Activated CD4-positive, alpha-beta T cell treated with anti-CD3 and anti-CD28 coated beads, Interleukin-2, amount 50 U/mL, for 4 hours (primary cell): ENCODE results near the gene TRIML1.

Experiments used
- DNase-seq, 2 experiments: peaks; one replicate each; pipeline ENCODE4 v3.0.0-alpha.2; 2020

Gene TRIML1

GRCh38 chr4:188139141-188139540, at the start of gene TRIML1:
Gene TRIML1, plus strand, starts transcription at chr4:188139441. Its CDS starts 118 bp downstream, at chr4:188139559.
- DNase-seq: no peak

GRCh38 chr4:188092824-188093223, 46.4 kb upstream of the TRIML1 start:
- no peak for DNase-seq

- DNase-seq: no peak
These were observed 32.8 kb upstream of the TRIML1 start for GRCh38 chr4:188106454-188106853.

DNA sequence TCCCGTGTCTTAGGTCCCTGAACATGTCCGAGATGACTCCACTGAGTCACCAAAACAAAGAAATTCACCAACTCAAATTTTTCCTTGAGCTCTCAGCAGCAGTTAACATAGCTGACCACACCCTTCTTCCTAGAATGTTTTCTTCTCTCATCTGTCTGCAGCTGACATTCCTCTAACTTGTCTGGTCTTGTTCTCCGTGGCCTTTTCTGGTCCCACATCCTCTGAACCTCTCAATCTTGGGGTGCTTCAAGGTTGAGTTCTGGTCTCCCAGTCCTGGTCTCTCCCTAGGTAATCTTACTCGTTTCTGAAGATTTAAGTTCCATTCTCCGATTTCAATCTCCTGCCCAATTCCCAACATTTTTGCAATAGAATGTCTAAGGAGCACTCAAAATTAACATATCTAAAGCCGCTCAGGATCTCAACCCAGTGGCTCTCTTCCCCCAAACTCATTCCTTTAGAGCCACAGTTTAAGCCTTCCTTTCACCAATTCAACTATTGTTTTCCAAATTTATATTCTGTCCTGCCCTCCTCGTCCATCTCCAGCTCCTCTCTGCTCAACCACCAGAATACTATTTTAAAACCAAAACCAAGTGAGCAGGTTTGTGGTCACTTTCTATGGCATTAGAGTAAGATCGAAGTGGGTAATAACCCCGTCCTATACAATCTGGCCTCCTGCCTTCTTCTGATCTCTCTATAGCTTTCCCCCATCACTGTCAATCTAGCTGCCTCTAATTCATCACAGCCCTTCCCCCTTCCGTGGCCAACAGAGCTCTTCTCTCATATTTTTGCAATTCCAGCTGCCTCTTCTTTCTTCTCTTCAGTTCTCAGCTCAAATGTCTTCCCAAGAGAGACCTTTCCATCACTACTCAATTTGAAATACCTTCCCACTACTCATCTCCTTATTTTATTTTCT, 31.1 kb upstream of the TRIML1 start:
- DNase-seq: no peak

DNA sequence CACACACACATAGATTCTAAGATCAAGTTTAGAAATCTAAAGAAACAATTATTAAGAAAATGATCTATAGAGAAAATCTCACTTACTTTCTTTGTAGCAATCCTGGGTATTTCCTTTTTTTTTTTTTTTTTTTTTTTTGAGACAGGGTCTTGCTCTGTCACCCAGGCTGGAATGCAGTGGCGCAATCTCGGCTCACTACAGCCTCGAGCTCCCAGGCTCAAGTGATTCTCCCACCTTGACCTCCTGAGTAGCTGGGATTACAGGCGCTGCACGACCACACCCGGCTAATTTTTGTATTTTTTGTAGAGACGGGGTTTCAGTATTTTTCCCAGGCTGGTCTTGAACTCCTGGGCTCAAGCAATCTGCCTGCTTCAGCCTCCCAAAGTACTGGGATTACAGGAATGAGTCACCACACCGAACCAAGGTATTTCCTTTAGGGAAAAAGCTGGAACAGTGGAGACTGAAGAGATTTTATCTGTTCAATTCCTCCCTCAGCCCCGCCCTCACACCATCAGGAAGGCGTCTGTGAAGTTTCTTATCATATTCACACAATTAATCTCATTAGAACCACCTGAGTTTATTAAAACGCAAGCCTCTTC, 30.0 kb upstream of the TRIML1 start, which contains the start of gene TRIML2:
Gene TRIML2, minus strand, starts transcription at position 447 of the 599 bp plus-strand sequence. CDS start 4,235 bp downstream, outside the sequence.
- DNase-seq: no peak

GRCh38 chr4:188110036-188110435, 29.2 kb upstream of the TRIML1 start:
- no peak for DNase-seq

DNA sequence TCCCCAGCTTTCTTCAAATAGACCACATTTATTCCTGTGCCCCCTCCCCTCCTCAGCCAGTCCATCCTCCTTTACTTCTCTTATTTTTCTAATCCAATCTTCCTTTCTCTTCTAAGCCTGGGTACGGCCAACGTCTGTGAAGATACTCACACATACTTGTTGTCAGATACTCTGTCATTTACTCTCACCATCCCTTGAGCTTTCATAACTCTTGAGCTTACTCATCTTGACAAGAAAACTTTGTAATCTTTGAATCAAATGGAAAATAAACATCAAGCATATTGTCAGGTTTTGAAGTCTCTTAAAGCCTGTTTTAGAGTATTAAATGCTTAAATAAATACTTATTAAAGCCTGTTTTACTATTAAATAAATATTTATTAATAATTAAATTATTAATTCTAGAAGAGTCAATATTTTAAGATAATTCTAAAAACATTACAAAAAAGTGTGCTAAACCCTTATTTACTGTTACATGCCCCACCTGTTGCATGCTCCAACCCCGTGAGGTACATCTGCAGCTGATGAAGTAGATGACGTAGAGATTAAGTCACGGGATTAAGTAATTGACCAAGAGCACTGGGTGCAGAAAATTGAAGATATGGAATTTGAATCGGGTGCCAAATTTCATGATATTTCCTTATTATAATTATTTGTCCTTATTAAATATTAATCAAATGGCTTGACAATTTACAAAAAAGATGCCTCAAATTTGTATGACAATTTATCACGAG, 28.3 kb upstream of the TRIML1 start:
- DNase-seq: no peak

- DNase-seq: no peak
These were observed 27.3 kb upstream of the TRIML1 start for GRCh38 chr4:188111955-188112354.

- no peak for DNase-seq
These were observed 26.1 kb upstream of the TRIML1 start for GRCh38 chr4:188113156-188113555.

DNA sequence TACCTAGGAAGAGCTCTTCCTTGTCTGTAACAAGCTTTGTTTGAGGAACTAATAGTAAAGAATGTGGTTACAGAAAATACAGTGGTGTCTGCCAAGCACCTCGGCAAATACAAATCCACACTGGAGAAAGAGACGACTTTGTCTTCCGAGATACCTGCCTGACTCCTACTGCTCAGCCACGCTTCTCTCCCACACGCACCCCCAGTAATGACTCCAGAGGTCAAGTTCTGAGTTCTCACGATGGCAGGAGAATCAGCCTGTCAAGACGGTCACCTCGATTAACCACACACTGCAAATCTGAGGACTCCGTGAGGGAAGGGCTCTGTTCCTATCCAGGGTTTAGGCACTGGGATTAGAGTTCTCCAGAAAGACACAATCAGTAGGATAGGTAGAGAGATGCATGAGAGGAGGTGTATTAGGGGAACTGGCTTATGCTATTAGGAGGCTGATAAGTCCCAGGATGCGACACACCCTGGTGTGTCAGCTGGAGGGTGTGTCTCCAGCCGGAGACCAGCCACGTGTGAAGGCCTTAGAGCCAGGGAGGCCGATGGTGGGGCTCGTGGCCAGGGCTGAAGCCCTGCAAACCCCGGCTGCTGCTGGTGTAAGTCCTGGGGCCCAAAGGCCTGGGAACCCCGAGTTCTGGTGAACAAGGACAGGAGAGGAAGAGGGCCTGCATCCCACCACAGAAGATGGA, 21.5 kb upstream of the TRIML1 start:
- no peak for DNase-seq

DNA sequence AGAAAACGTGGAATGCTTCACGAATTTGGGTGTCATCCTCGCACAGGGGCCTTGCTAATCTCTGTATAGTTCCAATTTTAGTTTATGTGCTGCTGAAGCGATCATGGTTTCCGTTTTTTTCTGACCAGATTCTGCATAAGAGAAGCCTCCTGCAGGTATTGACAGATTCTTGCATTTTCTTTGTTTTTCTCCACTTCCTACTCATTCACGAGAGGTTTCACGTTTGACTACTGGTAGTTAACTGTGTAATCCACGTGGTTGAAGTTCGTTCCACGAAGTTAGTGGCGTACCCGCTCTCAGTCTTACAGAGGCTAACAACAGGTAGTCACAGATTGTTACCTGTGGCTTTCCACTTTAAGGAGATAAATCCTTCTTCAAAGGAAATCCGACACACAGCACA, 17.7 kb upstream of the TRIML1 start:
- no peak for DNase-seq

- no peak for DNase-seq
These were observed 11.9 kb upstream of the TRIML1 start for GRCh38 chr4:188127214-188127874.

GRCh38 chr4:188130355-188130754, 8.9 kb upstream of the TRIML1 start:
- no peak for DNase-seq

GRCh38 chr4:188132232-188132631, 7.0 kb upstream of the TRIML1 start:
- DNase-seq: no peak

- no peak for DNase-seq
These were observed 1.0 kb upstream of the TRIML1 start for GRCh38 chr4:188138227-188138626.

GRCh38 chr4:188139671-188140070, 430 bp downstream of the TRIML1 start:
- no peak for DNase-seq

- DNase-seq: no peak
These were observed 4.5 kb downstream of the TRIML1 start for GRCh38 chr4:188143731-188144130.

DNA sequence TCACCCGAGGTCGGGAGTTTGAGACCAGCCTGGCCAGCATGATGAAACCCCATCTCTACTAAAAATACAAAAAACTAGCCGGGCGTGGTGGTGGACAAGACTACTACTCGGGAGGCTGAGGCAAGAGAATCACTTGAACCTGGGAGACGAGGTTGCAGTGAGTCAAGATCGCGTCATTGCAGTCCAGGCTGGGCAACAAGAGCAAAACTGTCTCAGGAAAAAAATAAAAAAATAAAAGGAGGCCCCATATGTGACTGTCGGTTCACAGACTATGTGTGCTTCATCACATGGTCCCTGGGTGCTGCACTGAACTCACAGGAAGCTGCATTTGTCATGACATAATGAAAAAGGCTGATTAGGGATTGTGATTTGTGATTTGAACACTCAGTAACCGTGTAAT, 6.4 kb downstream of the TRIML1 start:
- DNase-seq: no peak

- no peak for DNase-seq
These were observed 7.4 kb downstream of the TRIML1 start for GRCh38 chr4:188146618-188147017.

- no peak for DNase-seq
These were observed 7.9 kb downstream of the TRIML1 start for GRCh38 chr4:188147176-188147575.

DNA sequence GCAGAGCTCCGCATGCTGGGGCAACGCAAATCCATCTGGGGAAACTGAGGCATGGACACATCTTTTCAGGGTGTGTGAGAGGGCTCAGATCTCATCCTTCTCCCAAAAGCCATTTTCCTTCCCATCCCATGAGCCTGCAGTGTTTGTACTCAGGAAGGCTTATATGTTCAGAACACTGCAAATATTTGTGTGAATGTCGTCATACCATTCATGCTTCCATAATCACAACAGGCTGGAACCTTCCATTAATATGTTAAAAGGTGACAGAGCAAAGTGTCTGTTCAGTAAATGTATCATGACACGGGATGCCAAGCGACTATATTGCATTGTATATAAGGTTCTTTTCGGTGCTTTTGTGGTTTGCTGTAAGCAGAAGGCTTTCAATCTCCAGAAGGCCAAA, 8.5 kb downstream of the TRIML1 start:
- no peak for DNase-seq

GRCh38 chr4:188154668-188155405, 15.6 kb downstream of the TRIML1 start:
- DNase-seq: no peak
